Immature natural killer cell (primary cell): ENCODE data around the gene STOX2. TPM values are rescaled to one million over a fixed set of nuclear protein-coding genes. Genes with fewer than 3 reads are reported as not detected.
A peak's percentile ranks its signal among the peaks of the same experiment; 100 is the strongest.

Experiments
- DNase-seq, 3 donors: peaks; one replicate each; pipeline ENCODE4 v3.0.0; 2022; ENCODE audit warnings: mixed read lengths in 1 of 3
- H3K27ac Mint-ChIP-seq, 6 donors: one replicate each; pipeline ENCODE4 v1.8.0; 2020; ENCODE audit warnings: mixed read lengths in 6 of 6, mild to moderate bottlenecking in 5 of 6, inconsistent platforms in 4 of 6, moderate library complexity in 3 of 6
- H3K27me3 Mint-ChIP-seq, 3 donors: one replicate each; pipeline ENCODE4 v1.8.0; 2020 to 2021; ENCODE audit warnings: low read depth in 3 of 3, mild to moderate bottlenecking in 3 of 3, mixed read lengths in 3 of 3, moderate library complexity in 3 of 3, inconsistent platforms in 1 of 3
- H3K36me3 Mint-ChIP-seq, 3 donors: one replicate each; pipeline ENCODE4 v1.8.0; 2020; ENCODE audit warnings: mixed read lengths in 3 of 3, inconsistent platforms in 2 of 3, mild to moderate bottlenecking in 2 of 3
- H3K4me1 Mint-ChIP-seq, 2 donors: one replicate each; pipeline ENCODE4 v1.8.0; 2020; ENCODE audit warnings: inconsistent platforms in 2 of 2, mild to moderate bottlenecking in 2 of 2, mixed read lengths in 2 of 2, moderate library complexity in 1 of 2
- H3K4me3 Mint-ChIP-seq, 5 donors: one replicate each; pipeline ENCODE4 v1.8.0; 2020; ENCODE audit warnings: mild to moderate bottlenecking in 5 of 5, mixed read lengths in 5 of 5, inconsistent platforms in 3 of 5, moderate library complexity in 3 of 5
- H3K9me3 Mint-ChIP-seq, 6 donors: one replicate each; pipeline ENCODE4 v1.8.0; 2020; ENCODE audit warnings: mild to moderate bottlenecking in 6 of 6, mixed read lengths in 6 of 6, inconsistent platforms in 4 of 6, moderate library complexity in 3 of 6
- polyA plus RNA-seq, 3 donors: library from polyadenylated mRNA; unstranded; fragments of 300-500 nt; fragmentation: Illumina TruSeq; gene quantifications; one replicate each; pipeline ENCODE4 v1.2.3, GENCODE V29; 2021

The STOX2 gene
- polyA plus RNA-seq, 3 donors from 2014 or later = not detected

GRCh38 chr4:183962419-183962818 is 57.3 kb downstream of the STOX2 start:
- no peak for DNase-seq
- Mint-ChIP-seq H3K4me3 (no peak overlapping the region), H3K36me3 (no peaks in the 10 kb centered on the region), H3K27ac (no peak overlapping the region), H3K4me1 (peaks cover 0 to 3% of the 10 kb centered on the region in 2 donors), H3K9me3 (no peaks in the 10 kb centered on the region), H3K27me3 (peaks cover 2 to 9% (median 4%) of the 10 kb centered on the region in 3 donors)

DNA sequence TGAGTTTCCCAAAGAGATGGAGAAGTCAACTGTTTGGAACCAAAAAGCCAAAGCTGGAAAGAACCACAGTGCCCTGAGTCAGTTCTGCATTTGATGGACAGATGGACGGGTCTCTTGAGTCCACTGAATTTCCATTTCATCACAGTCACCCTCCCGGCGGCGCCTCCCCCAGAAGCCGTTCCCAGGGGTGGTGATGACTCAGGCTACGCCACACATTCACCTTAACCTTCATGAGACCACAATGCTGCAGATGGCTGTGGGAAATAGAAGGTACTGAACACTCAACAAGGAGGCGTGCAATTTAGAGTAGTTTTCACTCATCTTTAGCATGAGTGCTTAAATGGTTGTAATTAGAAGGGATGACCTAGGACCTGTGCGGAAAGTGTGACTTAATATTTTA is 61.3 kb downstream of the STOX2 start:
- H3K27ac Mint-ChIP-seq = peak overlapping the region in 1 of 6 donors; percentile 63
- peaks cover 11 to 16% of the 10 kb centered on the region in 2 donors for H3K4me1 Mint-ChIP-seq
- H3K36me3 Mint-ChIP-seq = no peaks in the 10 kb centered on the region
- H3K9me3 Mint-ChIP-seq = peaks cover 0 to 3% (median 0%) of the 10 kb centered on the region in 6 donors
- H3K4me3 Mint-ChIP-seq = no peak overlapping the region
- peaks cover 4 to 11% (median 8%) of the 10 kb centered on the region in 3 donors for H3K27me3 Mint-ChIP-seq
- no peak for DNase-seq

DNA sequence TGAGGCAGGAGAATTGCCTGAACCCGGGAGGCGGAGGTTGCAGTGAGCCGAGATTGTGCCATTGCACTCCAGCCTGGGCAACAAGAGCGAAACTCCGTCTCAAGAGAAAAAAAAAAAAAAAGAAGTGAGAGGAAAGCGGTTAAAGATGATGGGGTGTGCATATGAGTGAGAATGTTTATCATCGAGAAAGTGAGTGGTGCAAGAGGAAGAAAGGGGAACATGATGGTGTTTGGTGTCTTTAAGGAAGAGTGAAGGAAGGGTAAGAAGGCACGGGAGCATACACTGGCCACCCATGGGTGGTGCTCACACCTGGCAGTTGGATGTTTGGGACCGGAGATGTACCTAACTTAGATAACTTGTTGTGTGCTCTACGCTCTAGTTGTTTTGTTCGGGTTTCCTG is 62.2 kb downstream of the STOX2 start:
- H3K27me3 Mint-ChIP-seq = peaks cover 4 to 14% (median 10%) of the 10 kb centered on the region in 3 donors
- H3K27ac Mint-ChIP-seq = peak overlapping the region in 1 of 6 donors; percentile 21
- H3K4me1 Mint-ChIP-seq = peaks cover 11 to 16% of the 10 kb centered on the region in 2 donors
- H3K36me3 Mint-ChIP-seq = no peaks in the 10 kb centered on the region
- peaks cover 0 to 4% (median 0%) of the 10 kb centered on the region in 6 donors for H3K9me3 Mint-ChIP-seq
- DNase-seq = no peak
- peak overlapping the region in 1 of 5 donors; percentile 30 for H3K4me3 Mint-ChIP-seq

- H3K27me3 Mint-ChIP-seq = peaks cover 9 to 14% (median 10%) of the 10 kb centered on the region in 3 donors
- peak in 2 of 3 donors; percentile 22 to 26 for DNase-seq
- H3K9me3 Mint-ChIP-seq = peaks cover 0 to 13% (median 3%) of the 10 kb centered on the region in 6 donors
- H3K4me3 Mint-ChIP-seq = peak overlapping the region in 4 of 5 donors; percentile 15 to 59 (median 55)
- peak overlapping the region in 3 of 6 donors; percentile 23 to 46 (median 24) for H3K27ac Mint-ChIP-seq
- no peaks in the 10 kb centered on the region for H3K36me3 Mint-ChIP-seq
- peaks cover 11 to 16% of the 10 kb centered on the region in 2 donors for H3K4me1 Mint-ChIP-seq
These were observed 63.4 kb downstream of the STOX2 start for GRCh38 chr4:183968502-183968901.

- peak overlapping the region in 3 of 6 donors; percentile 23 to 38 (median 24) for H3K27ac Mint-ChIP-seq
- H3K36me3 Mint-ChIP-seq = peaks cover 0 to under 1% (median 0%) of the 10 kb centered on the region in 3 donors
- peak overlapping the region in 3 of 5 donors; percentile 53 to 57 (median 57) for H3K4me3 Mint-ChIP-seq
- H3K27me3 Mint-ChIP-seq = peaks cover 9 to 15% (median 10%) of the 10 kb centered on the region in 3 donors
- H3K4me1 Mint-ChIP-seq = peaks cover 11 to 16% of the 10 kb centered on the region in 2 donors
- H3K9me3 Mint-ChIP-seq = peaks cover 2 to 14% (median 5%) of the 10 kb centered on the region in 6 donors
- peak in 2 of 3 donors; percentile 50 to 52 for DNase-seq
These were observed 63.8 kb downstream of the STOX2 start for GRCh38 chr4:183968931-183969330.

- no peak for DNase-seq
- Mint-ChIP-seq H3K4me3 (no peak overlapping the region), H3K27me3 (peaks cover 9 to 19% (median 10%) of the 10 kb centered on the region in 3 donors), H3K9me3 (peaks cover 8 to 21% (median 11%) of the 10 kb centered on the region in 6 donors), H3K27ac (peak overlapping the region in 2 of 6 donors; percentile 13 to 19), H3K4me1 (peaks cover 11 to 16% of the 10 kb centered on the region in 2 donors), H3K36me3 (peaks cover 0 to 7% (median 0%) of the 10 kb centered on the region in 3 donors)
These were observed 64.5 kb downstream of the STOX2 start for GRCh38 chr4:183969596-183969995.

DNA sequence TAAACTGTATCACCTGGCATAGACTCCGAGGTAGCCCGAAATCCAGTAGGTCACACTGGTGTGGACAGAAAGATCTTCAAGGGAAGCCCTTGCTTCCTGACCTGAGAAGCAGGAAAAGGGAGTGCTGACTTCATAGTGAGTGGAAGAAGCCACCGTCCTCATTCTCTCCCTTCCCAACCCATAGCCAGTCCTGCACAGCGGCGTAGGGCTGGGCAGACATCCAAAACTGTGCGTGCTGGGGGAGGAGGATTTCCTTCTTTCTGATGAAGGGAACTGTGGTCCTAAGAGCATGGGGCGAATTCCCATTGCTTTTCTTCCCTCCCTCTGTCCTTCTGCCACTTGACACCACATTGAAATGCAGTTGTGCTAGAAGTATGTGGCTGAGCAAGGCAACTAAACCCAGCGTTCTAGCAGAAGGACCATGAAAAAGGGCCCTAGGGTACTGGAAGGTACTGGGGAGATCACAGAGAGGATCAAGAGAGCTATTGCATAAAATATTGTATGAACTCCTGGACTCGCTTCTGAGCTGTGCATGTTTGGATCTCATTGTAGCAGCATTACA is 66.9 kb downstream of the STOX2 start:
- Mint-ChIP-seq H3K36me3 (peaks cover 0 to 8% (median 0%) of the 10 kb centered on the region in 3 donors), H3K27me3 (peaks cover 4 to 13% (median 12%) of the 10 kb centered on the region in 3 donors), H3K4me3 (no peak overlapping the region), H3K27ac (no peak overlapping the region), H3K4me1 (peaks cover 11 to 16% of the 10 kb centered on the region in 2 donors), H3K9me3 (peaks cover 8 to 32% (median 13%) of the 10 kb centered on the region in 6 donors)
- DNase-seq = no peak

- DNase-seq = no peak
- Mint-ChIP-seq H3K4me3 (no peak overlapping the region), H3K27ac (no peak overlapping the region), H3K36me3 (peaks cover 0 to 8% (median 0%) of the 10 kb centered on the region in 3 donors), H3K27me3 (peaks cover 4 to 7% (median 5%) of the 10 kb centered on the region in 3 donors), H3K4me1 (no peaks in the 10 kb centered on the region), H3K9me3 (peaks cover 8 to 26% (median 13%) of the 10 kb centered on the region in 6 donors)
These were observed 72.6 kb downstream of the STOX2 start for GRCh38 chr4:183977707-183978106.

- Mint-ChIP-seq H3K4me1 (no peaks in the 10 kb centered on the region), H3K4me3 (no peak overlapping the region), H3K27ac (no peak overlapping the region), H3K9me3 (no peaks in the 10 kb centered on the region), H3K36me3 (no peaks in the 10 kb centered on the region), H3K27me3 (no peaks in the 10 kb centered on the region)
- DNase-seq = no peak
These were observed 79.5 kb downstream of the STOX2 start for GRCh38 chr4:183984566-183984965.

GRCh38 chr4:183985786-183986185 is 80.7 kb downstream of the STOX2 start:
- peaks cover 0 to 3% (median 0%) of the 10 kb centered on the region in 3 donors for H3K27me3 Mint-ChIP-seq
- no peak for DNase-seq
- H3K27ac Mint-ChIP-seq = no peak overlapping the region
- no peak overlapping the region for H3K4me3 Mint-ChIP-seq
- H3K36me3 Mint-ChIP-seq = no peaks in the 10 kb centered on the region
- no peaks in the 10 kb centered on the region for H3K9me3 Mint-ChIP-seq
- no peaks in the 10 kb centered on the region for H3K4me1 Mint-ChIP-seq

GRCh38 chr4:183986291-183986970 is 81.3 kb downstream of the STOX2 start:
- Mint-ChIP-seq H3K27me3 (peaks cover 0 to 3% (median 0%) of the 10 kb centered on the region in 3 donors), H3K9me3 (no peaks in the 10 kb centered on the region), H3K4me1 (no peaks in the 10 kb centered on the region), H3K4me3 (no peak overlapping the region), H3K27ac (no peak overlapping the region), H3K36me3 (no peaks in the 10 kb centered on the region)
- no peak for DNase-seq

GRCh38 chr4:183986971-183987946 is 82.2 kb downstream of the STOX2 start:
- no peak overlapping the region for H3K4me3 Mint-ChIP-seq
- H3K4me1 Mint-ChIP-seq = no peaks in the 10 kb centered on the region
- no peak for DNase-seq
- peaks cover 0 to 3% (median 0%) of the 10 kb centered on the region in 3 donors for H3K27me3 Mint-ChIP-seq
- H3K36me3 Mint-ChIP-seq = no peaks in the 10 kb centered on the region
- H3K9me3 Mint-ChIP-seq = no peaks in the 10 kb centered on the region
- no peak overlapping the region for H3K27ac Mint-ChIP-seq

DNA sequence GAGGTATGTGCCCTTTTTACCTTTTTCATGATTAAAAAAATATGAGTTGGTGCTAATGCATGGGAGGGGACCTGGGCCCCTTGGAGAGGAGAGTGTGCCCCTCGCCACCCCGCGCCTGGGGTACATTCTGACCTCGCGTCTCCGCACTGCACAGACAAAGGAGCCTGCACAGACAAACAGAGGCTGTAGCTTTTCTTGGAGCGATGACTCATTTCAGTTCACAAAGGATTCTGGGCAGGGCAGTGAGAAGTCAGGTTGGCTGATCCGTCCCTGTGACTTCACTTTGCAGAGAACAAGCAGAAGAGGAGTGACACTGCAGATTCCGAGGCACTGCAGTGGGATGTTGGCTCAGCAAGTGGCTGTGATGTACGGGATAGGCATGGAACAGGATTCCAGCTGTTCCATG is 82.9 kb downstream of the STOX2 start:
- Mint-ChIP-seq H3K27me3 (peaks cover 0 to 3% (median 0%) of the 10 kb centered on the region in 3 donors), H3K4me1 (no peaks in the 10 kb centered on the region), H3K27ac (no peak overlapping the region), H3K9me3 (no peaks in the 10 kb centered on the region), H3K36me3 (no peaks in the 10 kb centered on the region), H3K4me3 (no peak overlapping the region)
- no peak for DNase-seq
